ENCODE results near the gene CCDC124. TPM values are rescaled to one million over a fixed set of nuclear protein-coding genes. Genes with fewer than 3 reads are reported as not detected.

CCDC124 gene
- total RNA-seq, 2 experiments from 2014 or later, result 107 to 118 TPM

DNA sequence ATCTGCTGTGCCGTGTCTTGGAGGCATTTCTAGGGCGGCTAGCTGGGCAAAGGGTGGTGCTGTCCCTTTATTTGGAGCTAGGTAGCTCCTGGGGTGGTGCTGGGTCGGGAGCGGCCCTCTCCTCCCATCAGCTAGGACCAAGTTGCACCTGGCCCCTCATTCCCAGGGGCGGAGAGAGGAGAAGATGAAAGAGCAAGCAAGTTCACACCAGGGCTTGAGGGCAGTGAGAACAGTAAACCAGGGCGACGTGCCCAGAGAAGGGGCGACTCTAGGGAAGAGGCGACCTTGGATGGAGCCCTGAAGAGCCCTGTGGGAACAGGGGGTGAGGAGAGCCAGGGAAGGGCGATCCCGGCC, 17.1 kb downstream of the CCDC124 start:
- Mint-ChIP-seq H3K27me3 (ENCODE audit: low read depth) (peaks cover 45% of the 10 kb centered on the region), H3K27ac (no peak overlapping the region), H3K9me3 (no peaks in the 10 kb centered on the region), H3K4me1 (ENCODE audit: low read depth) (peaks cover 49% of the 10 kb centered on the region), H3K4me3 (peak overlapping the region; percentile 36), H3K36me3 (ENCODE audit: low read depth) (no peaks in the 10 kb centered on the region)
- DNase-seq, result no peak
- intact Hi-C loops (cut with micrococcal nuclease), result loop anchor here (2.0 to 5.0 kb wide), 2 partner anchors 203 to 242 kb away; partner anchors contain the start of genes MPV17L2 and PIK3R2
- CTCF ChIA-PET, result interaction anchor here (0.9 kb wide), 1 partner anchor 12 kb away, joined by 3 read pairs; no protein-coding TSS in a partner anchor

DNA sequence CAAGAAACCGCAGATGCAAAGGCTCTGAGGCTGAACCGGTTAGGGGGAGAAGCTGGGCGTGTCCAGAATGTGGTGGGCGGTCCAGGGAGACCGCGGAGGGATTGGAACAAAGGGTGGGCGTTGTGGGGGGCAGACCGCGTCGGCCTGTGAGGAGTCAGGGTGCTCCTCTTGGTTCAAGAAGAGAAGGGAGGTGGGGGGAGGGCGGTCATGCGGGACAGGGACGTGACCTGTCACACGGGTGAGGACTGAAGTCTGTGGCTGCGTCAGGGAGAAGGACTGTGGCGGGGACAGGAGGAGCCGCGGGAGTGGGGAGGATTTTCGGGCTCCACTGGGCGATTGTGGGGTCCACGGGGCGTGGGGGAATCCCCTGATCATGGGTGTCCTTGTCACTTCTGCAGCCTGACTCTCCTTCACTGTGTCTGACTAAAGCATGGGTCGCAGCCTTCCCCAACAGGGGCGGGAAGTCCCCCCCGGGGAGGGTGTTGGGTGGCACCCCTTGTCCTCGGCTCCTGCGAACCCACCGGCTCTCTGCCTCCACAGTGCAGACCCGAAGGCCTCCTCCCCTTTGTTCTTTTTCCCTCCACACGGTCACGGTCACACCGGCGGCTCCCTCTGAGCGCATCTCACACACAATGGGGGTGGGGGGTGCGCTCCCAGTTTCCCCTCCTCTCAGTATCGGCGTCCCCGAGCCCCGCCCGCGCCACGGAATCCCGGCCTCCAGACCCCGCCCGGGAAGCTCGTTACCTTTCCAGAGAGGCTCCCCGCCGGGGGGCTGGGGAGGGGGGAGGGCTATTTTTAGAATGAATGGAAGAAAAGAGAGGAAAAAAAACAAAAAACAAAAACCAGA, 17.7 kb downstream of the CCDC124 start:
- H3K27ac Mint-ChIP-seq, result no peak overlapping the region
- CTCF ChIA-PET, result interaction anchor here (0.9 to 1.2 kb wide), 2 partner anchors 12 to 47 kb away, joined by 3 to 5 read pairs; no protein-coding TSS in a partner anchor

DNA sequence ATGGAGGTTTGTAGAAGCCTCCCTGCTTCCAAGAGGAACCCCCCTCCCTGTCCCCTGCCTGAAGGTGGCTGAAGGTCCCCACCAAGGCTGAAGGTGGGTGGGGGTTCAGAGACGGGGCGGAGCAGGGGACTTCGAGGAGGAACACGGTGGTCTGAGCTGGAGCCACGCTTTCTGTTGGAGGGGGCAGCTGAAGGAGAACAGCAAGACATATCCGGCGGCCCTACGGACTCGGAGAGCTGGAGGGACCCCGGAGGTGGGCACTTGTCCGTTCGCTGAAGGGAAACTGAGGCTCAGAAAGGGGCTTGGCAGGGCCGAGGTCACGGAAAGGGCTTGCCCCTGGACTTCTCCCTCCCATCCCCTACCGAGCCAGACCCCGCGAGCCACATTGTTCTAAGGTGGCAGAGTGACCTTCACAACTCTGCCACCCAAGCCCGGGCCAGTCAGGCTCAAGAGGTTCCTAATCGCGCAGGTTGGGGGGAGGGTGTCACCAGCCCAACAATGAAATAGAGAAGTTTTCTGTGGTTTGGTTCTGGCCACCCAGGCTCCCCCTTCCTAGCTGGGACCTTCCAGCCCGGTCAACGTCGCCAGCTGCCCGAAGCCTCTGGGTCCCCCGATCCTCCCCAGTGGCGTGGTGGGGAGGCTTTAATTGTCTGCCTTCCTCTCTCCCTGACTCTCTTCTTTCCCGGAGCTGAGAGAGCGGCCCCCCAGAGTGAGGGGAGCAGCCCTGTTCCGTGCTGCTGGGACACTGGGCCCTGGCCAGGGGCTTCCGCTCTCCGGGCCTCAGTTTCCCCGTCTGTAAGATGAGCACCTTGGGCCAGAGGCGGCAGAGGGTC, 18.6 kb downstream of the CCDC124 start:
- Mint-ChIP-seq H3K27ac (no peak overlapping the region), H3K4me3 (no peak overlapping the region), H3K36me3 (ENCODE audit: low read depth) (no peaks in the 10 kb centered on the region), H3K27me3 (ENCODE audit: low read depth) (peaks cover 45% of the 10 kb centered on the region), H3K9me3 (no peaks in the 10 kb centered on the region), H3K4me1 (ENCODE audit: low read depth) (peaks cover 46% of the 10 kb centered on the region)
- intact Hi-C loops (cut with micrococcal nuclease), result no loop called here
- DNase-seq, result no peak
- CTCF ChIA-PET, result interaction anchor here (1.2 kb wide), 1 partner anchor 46 kb away, joined by 5 read pairs; no protein-coding TSS in a partner anchor

More for the DNA sequence above, 17.7 kb downstream of the CCDC124 start:
- DNase-seq, result peak; percentile 64
- Mint-ChIP-seq H3K4me1 (ENCODE audit: low read depth) (peaks cover 49% of the 10 kb centered on the region), H3K27me3 (ENCODE audit: low read depth) (peaks cover 45% of the 10 kb centered on the region), H3K36me3 (ENCODE audit: low read depth) (no peaks in the 10 kb centered on the region), H3K4me3 (peak overlapping the region; percentile 36), H3K9me3 (no peaks in the 10 kb centered on the region)
- intact Hi-C loops (cut with micrococcal nuclease), result no loop called here

- no peak overlapping the region for H3K27ac Mint-ChIP-seq
- no peaks in the 10 kb centered on the region for H3K9me3 Mint-ChIP-seq
- H3K4me1 Mint-ChIP-seq (ENCODE audit: low read depth), result peaks cover 37% of the 10 kb centered on the region
- CTCF ChIA-PET, result interaction anchor here (1.7 kb wide), 1 partner anchor 45 kb away, joined by 8 read pairs; no protein-coding TSS in a partner anchor
- H3K4me3 Mint-ChIP-seq, result no peak overlapping the region
- peaks cover 46% of the 10 kb centered on the region for H3K27me3 Mint-ChIP-seq (ENCODE audit: low read depth)
- H3K36me3 Mint-ChIP-seq (ENCODE audit: low read depth), result no peaks in the 10 kb centered on the region
- intact Hi-C loops (cut with micrococcal nuclease), result no loop called here
- DNase-seq, result no peak
Measured at GRCh38 chr19:17951990-17952976, 19.5 kb downstream of the CCDC124 start.

- no peak overlapping the region for H3K4me3 Mint-ChIP-seq
- H3K27me3 Mint-ChIP-seq (ENCODE audit: low read depth), result peaks cover 49% of the 10 kb centered on the region
- H3K9me3 Mint-ChIP-seq, result no peaks in the 10 kb centered on the region
- peaks cover 34% of the 10 kb centered on the region for H3K4me1 Mint-ChIP-seq (ENCODE audit: low read depth)
- intact Hi-C loops (cut with micrococcal nuclease), result no loop called here
- no peak for DNase-seq
- no peak overlapping the region for H3K27ac Mint-ChIP-seq
- H3K36me3 Mint-ChIP-seq (ENCODE audit: low read depth), result no peaks in the 10 kb centered on the region
- CTCF ChIA-PET, result interaction anchor here (1.2 to 1.7 kb wide), 2 partner anchors 44 to 326 kb away, joined by 3 to 8 read pairs; no protein-coding TSS in a partner anchor
Measured at GRCh38 chr19:17953316-17953801, 20.5 kb downstream of the CCDC124 start.

DNA sequence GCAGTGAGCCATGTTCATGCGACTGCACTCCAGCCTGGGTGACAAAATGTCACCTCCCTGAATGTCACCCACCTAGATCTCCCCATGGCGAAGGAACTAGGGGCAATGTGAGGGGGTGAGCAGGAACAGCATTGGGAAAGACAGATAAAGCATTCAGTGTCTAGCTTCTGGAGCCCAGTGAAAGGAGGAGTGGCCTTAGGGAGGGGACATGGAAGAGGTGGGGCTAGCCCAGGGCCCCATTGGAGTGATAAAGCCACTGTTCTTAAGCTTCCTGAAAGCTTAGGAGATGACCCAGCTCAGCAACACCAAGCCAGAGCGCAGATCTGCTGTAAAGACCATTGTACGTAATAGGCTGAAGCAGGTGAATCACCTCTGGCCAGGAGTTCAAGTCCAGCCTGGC, 21.1 kb downstream of the CCDC124 start:
- H3K9me3 Mint-ChIP-seq, result no peaks in the 10 kb centered on the region
- H3K27ac Mint-ChIP-seq, result no peak overlapping the region
- CTCF ChIA-PET, result interaction anchor here (1.2 to 1.7 kb wide), 2 partner anchors 43 to 326 kb away, joined by 3 to 8 read pairs; no protein-coding TSS in a partner anchor
- H3K4me1 Mint-ChIP-seq (ENCODE audit: low read depth), result peaks cover 33% of the 10 kb centered on the region
- intact Hi-C loops (cut with micrococcal nuclease), result no loop called here
- H3K4me3 Mint-ChIP-seq, result no peak overlapping the region
- no peak for DNase-seq
- no peaks in the 10 kb centered on the region for H3K36me3 Mint-ChIP-seq (ENCODE audit: low read depth)
- H3K27me3 Mint-ChIP-seq (ENCODE audit: low read depth), result peaks cover 47% of the 10 kb centered on the region

GRCh38 chr19:17954401-17954800, 21.6 kb downstream of the CCDC124 start:
- CTCF ChIA-PET, result interaction anchor here (1.2 kb wide), 1 partner anchor 325 kb away, joined by 3 read pairs; no protein-coding TSS in a partner anchor
- no peak for DNase-seq
- intact Hi-C loops (cut with micrococcal nuclease), result no loop called here
- Mint-ChIP-seq H3K36me3 (ENCODE audit: low read depth) (no peaks in the 10 kb centered on the region), H3K27me3 (ENCODE audit: low read depth) (peaks cover 42% of the 10 kb centered on the region), H3K4me3 (no peak overlapping the region), H3K27ac (no peak overlapping the region), H3K4me1 (ENCODE audit: low read depth) (peaks cover 27% of the 10 kb centered on the region), H3K9me3 (no peaks in the 10 kb centered on the region)

DNA sequence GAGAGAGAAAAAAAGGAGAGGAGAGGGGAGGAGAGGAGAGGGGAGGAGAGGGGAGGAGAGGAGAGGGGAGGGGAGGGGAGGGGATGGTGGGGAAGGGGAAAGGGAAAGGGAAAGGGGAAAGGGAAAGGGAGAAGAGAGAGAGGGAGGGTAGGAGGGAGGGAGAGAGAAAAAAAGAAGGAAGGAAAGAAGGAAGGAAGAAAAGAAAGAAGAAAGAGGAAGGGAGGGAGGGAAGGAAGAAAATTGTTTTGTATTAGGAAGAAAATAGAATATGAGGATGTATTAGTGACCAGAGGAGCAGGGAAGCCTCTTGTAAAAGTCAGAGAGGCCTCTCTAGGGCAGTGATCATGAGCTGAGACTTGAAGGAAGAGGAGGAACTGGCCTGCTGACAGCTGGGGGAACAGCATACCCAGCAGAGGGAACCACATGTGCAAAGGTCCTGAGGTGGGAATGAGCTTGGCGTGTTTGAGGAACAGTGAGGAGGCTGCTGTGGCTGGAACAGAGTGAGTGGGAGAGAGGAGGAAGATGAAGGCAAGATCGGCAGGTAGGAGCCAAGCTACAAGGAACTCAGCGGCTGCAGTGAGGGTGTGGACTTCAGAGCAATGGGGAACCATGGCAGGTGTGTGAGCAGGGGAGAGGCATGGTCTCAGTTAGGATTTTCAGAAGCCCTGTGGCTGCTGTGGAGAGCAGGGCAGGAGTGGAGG, 24.5 kb downstream of the CCDC124 start:
- Mint-ChIP-seq H3K4me3 (no peak overlapping the region), H3K27me3 (ENCODE audit: low read depth) (peaks cover 21% of the 10 kb centered on the region), H3K9me3 (no peaks in the 10 kb centered on the region), H3K4me1 (ENCODE audit: low read depth) (peaks cover 5% of the 10 kb centered on the region), H3K27ac (no peak overlapping the region), H3K36me3 (ENCODE audit: low read depth) (no peaks in the 10 kb centered on the region)
- CTCF ChIA-PET, result interaction anchor here (0.8 to 1.5 kb wide), 2 partner anchors 19 to 37 kb away, joined by 3 to 7 read pairs; no protein-coding TSS in a partner anchor
- intact Hi-C loops (cut with micrococcal nuclease), result no loop called here
- no peak for DNase-seq

DNA sequence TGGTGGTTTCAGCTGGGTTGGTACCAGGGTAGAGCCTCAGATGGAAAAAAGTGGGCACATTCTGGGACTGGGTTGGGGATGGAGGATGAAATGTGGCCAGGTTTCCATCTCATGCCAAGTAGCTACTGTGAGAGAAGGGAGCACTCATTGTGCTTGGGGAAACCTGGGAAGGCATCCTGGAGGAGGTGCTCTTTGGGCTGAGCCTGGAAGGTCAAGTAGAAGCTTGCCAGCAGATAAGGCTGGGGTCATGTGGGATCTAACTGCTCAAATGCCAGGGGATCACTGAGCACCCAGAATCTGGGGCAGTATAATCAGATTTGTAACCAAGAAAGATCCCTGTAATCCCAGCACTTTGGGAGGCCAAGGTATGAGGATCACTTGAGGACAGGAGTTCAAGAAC, 25.1 kb downstream of the CCDC124 start:
- H3K4me1 Mint-ChIP-seq (ENCODE audit: low read depth), result peaks cover 1% of the 10 kb centered on the region
- no peak for DNase-seq
- no peak overlapping the region for H3K4me3 Mint-ChIP-seq
- CTCF ChIA-PET, result interaction anchor here (0.8 to 1.5 kb wide), 4 partner anchors 12 to 39 kb away, joined by 3 to 7 read pairs (median 4); no protein-coding TSS in a partner anchor
- no peak overlapping the region for H3K27ac Mint-ChIP-seq
- intact Hi-C loops (cut with micrococcal nuclease), result no loop called here
- H3K27me3 Mint-ChIP-seq (ENCODE audit: low read depth), result peaks cover 16% of the 10 kb centered on the region
- no peaks in the 10 kb centered on the region for H3K9me3 Mint-ChIP-seq
- no peaks in the 10 kb centered on the region for H3K36me3 Mint-ChIP-seq (ENCODE audit: low read depth)

GRCh38 chr19:17963936-17964691, 31.3 kb downstream of the CCDC124 start:
- intact Hi-C loops (cut with micrococcal nuclease), result no loop called here
- peaks cover 9% of the 10 kb centered on the region for H3K4me1 Mint-ChIP-seq (ENCODE audit: low read depth)
- no peaks in the 10 kb centered on the region for H3K9me3 Mint-ChIP-seq
- CTCF ChIA-PET, result interaction anchor here (0.7 kb wide), 1 partner anchor 34 kb away, joined by 3 read pairs; no protein-coding TSS in a partner anchor
- DNase-seq, result no peak
- no peak overlapping the region for H3K4me3 Mint-ChIP-seq
- H3K36me3 Mint-ChIP-seq (ENCODE audit: low read depth), result no peaks in the 10 kb centered on the region
- no peak overlapping the region for H3K27ac Mint-ChIP-seq
- peaks cover 36% of the 10 kb centered on the region for H3K27me3 Mint-ChIP-seq (ENCODE audit: low read depth)

Measured in activated naive CD4-positive, alpha-beta T cell treated with anti-CD3 and anti-CD28 coated beads for 36 hours (primary cell).